H9 (cell line): Measurements from ENCODE around the gene LIMS2. TPM values are rescaled to one million over a fixed set of nuclear protein-coding genes. Genes with fewer than 3 reads are reported as not detected.

Source experiments
- DNase-seq: peaks from one replicate; pipeline ENCODE4 v3.0.0-alpha.2; 2017
- H2AFZ ChIP-seq: one replicate; pipeline ENCODE4 v1.6.1; 2013; ENCODE audit warnings: mild to moderate bottlenecking, low read length, control low read depth, moderate library complexity
- H2AK5ac ChIP-seq: 2 replicates; pipeline ENCODE4 v1.6.1; 2013; ENCODE audit warnings: low read length, control low read depth, mixed read lengths; ENCODE audit not compliant: insufficient read length
- H2BK120ac ChIP-seq: one replicate; pipeline ENCODE4 v1.6.1; 2013; ENCODE audit warnings: low read depth, mild to moderate bottlenecking, low read length, control low read depth, inconsistent platforms; ENCODE audit not compliant: poor library complexity, severe bottlenecking
- H2BK12ac ChIP-seq: 2 replicates; pipeline ENCODE4 v1.6.1; 2013; ENCODE audit warnings: low read length, control low read depth, mixed read lengths, low read depth; ENCODE audit not compliant: insufficient read length
- H2BK15ac ChIP-seq: 2 replicates; pipeline ENCODE4 v1.6.1; 2013; ENCODE audit warnings: low read depth, low read length, control low read depth
- H2BK20ac ChIP-seq: one replicate; pipeline ENCODE4 v1.6.1; 2013; ENCODE audit warnings: low read depth, mild to moderate bottlenecking, low read length, control low read depth, inconsistent platforms; ENCODE audit not compliant: poor library complexity, severe bottlenecking
- H2BK5ac ChIP-seq: 2 replicates; pipeline ENCODE4 v1.6.1; 2013; ENCODE audit warnings: low read length, control low read depth, mixed read lengths; ENCODE audit not compliant: insufficient read length
- H3K14ac ChIP-seq: 2 replicates; pipeline ENCODE4 v1.6.1; 2013; ENCODE audit warnings: low read length, control low read depth; ENCODE audit not compliant: insufficient read depth
- H3K18ac ChIP-seq: 2 replicates; pipeline ENCODE4 v1.6.1; 2013; ENCODE audit warnings: low read depth, mild to moderate bottlenecking, mixed read lengths, low read length, control low read depth; ENCODE audit not compliant: insufficient read length
- H3K23ac ChIP-seq: 2 replicates; pipeline ENCODE4 v1.6.1; 2013; ENCODE audit warnings: low read length, control low read depth, mixed read lengths, low read depth; ENCODE audit not compliant: insufficient read length
- H3K23me2 ChIP-seq: 2 replicates; pipeline ENCODE4 v1.6.1; 2013; ENCODE audit warnings: low read depth, mild to moderate bottlenecking, mixed read lengths, low read length, control low read depth; ENCODE audit not compliant: insufficient read length, poor library complexity, severe bottlenecking
- H3K27ac ChIP-seq: 2 replicates; pipeline ENCODE4 v1.5.1; 2013; ENCODE audit warnings: low read length, control low read depth, mixed read lengths, low read depth; ENCODE audit not compliant: insufficient read length
- H3K27me3 ChIP-seq: 2 replicates; pipeline ENCODE4 v1.6.1; 2013; ENCODE audit warnings: low read length, control low read depth, inconsistent platforms; ENCODE audit not compliant: insufficient read depth
- H3K4ac ChIP-seq: 2 replicates; pipeline ENCODE4 v1.6.1; 2013; ENCODE audit warnings: low read depth, mild to moderate bottlenecking, control low read depth, inconsistent platforms, low read length, moderate library complexity
- H3K4me1 ChIP-seq: 2 replicates; pipeline ENCODE4 v1.6.1; 2013; ENCODE audit warnings: low read length, control low read depth, inconsistent platforms; ENCODE audit not compliant: insufficient read depth
- H3K4me2 ChIP-seq: 2 replicates; pipeline ENCODE4 v1.6.1; 2013; ENCODE audit warnings: low read length, control low read depth, mixed read lengths; ENCODE audit not compliant: insufficient read length, insufficient read depth
- H3K56ac ChIP-seq: 2 replicates; pipeline ENCODE4 v1.6.1; 2013; ENCODE audit warnings: low read depth, mild to moderate bottlenecking, mixed read lengths, low read length, control low read depth; ENCODE audit not compliant: insufficient read length
- H3K79me1 ChIP-seq: 2 replicates; pipeline ENCODE4 v1.6.1; 2013; ENCODE audit warnings: low read depth, mild to moderate bottlenecking, moderate library complexity, low read length, control low read depth, inconsistent platforms; ENCODE audit not compliant: insufficient read depth, poor library complexity, severe bottlenecking
- H3K79me2 ChIP-seq: 2 replicates; pipeline ENCODE4 v1.6.1; 2013; ENCODE audit warnings: low read length, control low read depth, inconsistent platforms; ENCODE audit not compliant: insufficient read depth
- H3K9ac ChIP-seq: 2 replicates; pipeline ENCODE4 v1.6.1; 2013; ENCODE audit warnings: low read length, control low read depth, mixed read lengths; ENCODE audit not compliant: insufficient read length; ENCODE audit errors: extremely low read depth
- H3K9me3 ChIP-seq: one replicate; pipeline ENCODE4 v1.6.1; 2013; ENCODE audit warnings: low read depth, low read length, inconsistent platforms; ENCODE audit not compliant: control insufficient read depth
- H3T11ph ChIP-seq: one replicate; pipeline ENCODE4 v1.6.1; 2013; ENCODE audit warnings: mild to moderate bottlenecking, low read length, control low read depth, inconsistent platforms
- H4K20me1 ChIP-seq: one replicate; pipeline ENCODE4 v1.6.1; 2013; ENCODE audit not compliant: control insufficient read depth, insufficient read length, insufficient read depth
- H4K5ac ChIP-seq: 2 replicates; pipeline ENCODE4 v1.6.1; 2013; ENCODE audit warnings: low read depth, mild to moderate bottlenecking, mixed read lengths, low read length, control low read depth; ENCODE audit not compliant: insufficient read length
- H4K8ac ChIP-seq: replicated peaks from 2 replicates; pipeline ENCODE4 v1.6.1; 2013; ENCODE audit warnings: low read length, control low read depth, mixed read lengths, low read depth; ENCODE audit not compliant: insufficient read length
- H4K91ac ChIP-seq: 2 replicates; pipeline ENCODE4 v1.6.1; 2013; ENCODE audit warnings: low read depth, mild to moderate bottlenecking, moderate library complexity, mixed read lengths, low read length, control low read depth; ENCODE audit not compliant: insufficient read length
- H3K27ac Mint-ChIP-seq, 3 experiments: 2 replicates in 2 of 3; 3 replicates in 1 of 3; pipeline ENCODE4 v1.8.0; 2020 to 2021; ENCODE audit warnings: mixed read lengths in 3 of 3, mild to moderate bottlenecking in 1 of 3, moderate library complexity in 1 of 3
- H3K27me3 Mint-ChIP-seq: 2 replicates; pipeline ENCODE4 v1.8.0; 2021; ENCODE audit warnings: low read depth, mild to moderate bottlenecking, moderate library complexity, mixed read lengths
- H3K36me3 Mint-ChIP-seq, 3 experiments: 2 replicates in 2 of 3; 3 replicates in 1 of 3; pipeline ENCODE4 v1.8.0; 2020 to 2021; ENCODE audit warnings: low read depth in 3 of 3, mixed read lengths in 3 of 3; ENCODE audit not compliant: insufficient read depth in 1 of 3
- H3K4me1 Mint-ChIP-seq, 2 experiments: 2 replicates each; pipeline ENCODE4 v1.8.0; 2020; ENCODE audit warnings: mixed read lengths in 2 of 2
- H3K4me3 Mint-ChIP-seq, 2 experiments: 2 replicates in 1 of 2; 3 replicates in 1 of 2; pipeline ENCODE4 v1.8.0; 2020 to 2021; ENCODE audit warnings: mild to moderate bottlenecking in 2 of 2, mixed read lengths in 2 of 2, moderate library complexity in 1 of 2
- H3K9me3 Mint-ChIP-seq, 2 experiments: 2 replicates in 1 of 2; 3 replicates in 1 of 2; pipeline ENCODE4 v1.8.0; 2020; ENCODE audit warnings: mild to moderate bottlenecking in 2 of 2, mixed read lengths in 2 of 2, moderate library complexity in 1 of 2
- CTCF ChIP-seq: fragments of 200-600 bp; sonication (generic); conservative IDR thresholded peaks from 3 replicates; pipeline ENCODE4 v1.8.0; 2021; ENCODE audit warnings: antibody characterized with exemption, mild to moderate bottlenecking
- WGBS: extraction: QIAGEN DNeasy Blood & Tissue Kit; methylation state at CpG from one replicate; pipeline ENCODE4 v1.1.7; 2013; ENCODE audit warnings: missing lambda C conversion rate, low lambda C conversion rate, mixed read lengths; ENCODE audit not compliant: insufficient read length; ENCODE audit errors: extremely low coverage; 5-methylcytosine and 5-hydroxymethylcytosine counted together
- total RNA-seq: library from RNA; stranded (reverse); gene quantifications from 2 replicates; pipeline ENCODE4 v1.2.1, GENCODE V29; 2021

The LIMS2 gene
- total RNA-seq, 1 experiment from 2014 or later: 5.9 TPM

- Mint-ChIP-seq H3K27me3 (no peaks in the 10 kb centered on the region), H3K36me3 (peaks cover 39 to 76% (median 61%) of the 10 kb centered on the region in 3 experiments)
- H4K8ac ChIP-seq: no peak overlapping the region
Observed at GRCh38 chr2:127719301-127720218, 44.2 kb upstream of the LIMS2 start.

More at GRCh38 chr2:127719301-127720218, 44.2 kb upstream of the LIMS2 start:
- Histone ChIP-seq H2AFZ (no peak overlapping the region), H4K91ac (no peak overlapping the region), H3K56ac (no peak overlapping the region), H4K20me1 (no peaks in the 10 kb centered on the region), H3K4me1 (no peaks in the 10 kb centered on the region), H3K23ac (no peak overlapping the region), H2BK15ac (no peak overlapping the region), H2BK12ac (no peak overlapping the region), H3K79me1 (no peaks in the 10 kb centered on the region), H3K18ac (no peak overlapping the region), H2BK20ac (no peak overlapping the region), H2AK5ac (no peak overlapping the region), H4K5ac (no peak overlapping the region), H3K79me2 (0 out of 2 replicates have a peak, but pooled peaks cover 2% of the 10 kb centered on the region), H3K27ac (no peak overlapping the region), H3T11ph (no peak overlapping the region), H3K14ac (no peak overlapping the region), H2BK120ac (no peak overlapping the region), H3K27me3 (no peaks in the 10 kb centered on the region), H2BK5ac (no peak overlapping the region), H3K9me3 (no peaks in the 10 kb centered on the region), H3K4ac (no peak overlapping the region), H3K9ac (no peak overlapping the region), H3K23me2 (no peaks in the 10 kb centered on the region), H3K4me2 (no peak overlapping the region)
- DNase-seq: no peak
- Mint-ChIP-seq H3K9me3 (no peaks in the 10 kb centered on the region), H3K4me1 (peaks cover 5 to 14% of the 10 kb centered on the region in 2 experiments; a peak in 3 of 4 replicates), H3K27ac (no peak overlapping the region; a peak in 1 of 7 replicates), H3K4me3 (no peak overlapping the region)
- WGBS: no CpG with 5 or more reads among the region's 13 CpGs
- TF ChIP-seq CTCF: no peak
